GM19372 (cell line): ENCODE data around the gene WDR33.
"Not testable (repeated sequence)": the region's sequence is repeated elsewhere in the genome, so short reads cannot be mapped to it uniquely, and the experiment has no call there.

Source experiments
- ATAC-seq: cut with Tn5 transposase; IDR thresholded peaks from one replicate; pipeline ENCODE4 v1.9.1; 2021; ENCODE audit warnings: mild to moderate bottlenecking, low read depth, moderate library complexity; ENCODE audit not compliant: unreplicated experiment

WDR33 gene

GRCh38 chr2:127811397-127812321 lies 688 bp upstream of the WDR33 start:
- ATAC-seq: no peak

GRCh38 chr2:127810156-127810618 lies 784 bp downstream of the WDR33 start:
- no peak for ATAC-seq

- ATAC-seq: no peak
These were observed 3.2 kb downstream of the WDR33 start for GRCh38 chr2:127807678-127808353.

GRCh38 chr2:127806860-127807259 lies 4.1 kb downstream of the WDR33 start:
- ATAC-seq: not testable (repeated sequence)

GRCh38 chr2:127805491-127805890 lies 5.5 kb downstream of the WDR33 start:
- no peak for ATAC-seq

GRCh38 chr2:127799926-127800325 lies 11.0 kb downstream of the WDR33 start:
- no peak for ATAC-seq

- ATAC-seq: no peak
These were observed 14.6 kb downstream of the WDR33 start for GRCh38 chr2:127796389-127796788.

GRCh38 chr2:127794901-127795300 lies 16.1 kb downstream of the WDR33 start:
- ATAC-seq: not testable (repeated sequence)

GRCh38 chr2:127792805-127793204 lies 18.2 kb downstream of the WDR33 start:
- no peak for ATAC-seq

- ATAC-seq: no peak
These were observed 20.1 kb downstream of the WDR33 start for GRCh38 chr2:127790694-127791529.

- ATAC-seq: no peak
These were observed 24.7 kb downstream of the WDR33 start for GRCh38 chr2:127786048-127786809.

GRCh38 chr2:127784965-127785518 lies 25.9 kb downstream of the WDR33 start:
- ATAC-seq: no peak

GRCh38 chr2:127783101-127783500 lies 27.9 kb downstream of the WDR33 start:
- no peak for ATAC-seq

- no peak for ATAC-seq
These were observed 32.1 kb downstream of the WDR33 start for GRCh38 chr2:127778850-127779249.

GRCh38 chr2:127778447-127778846 lies 32.5 kb downstream of the WDR33 start:
- ATAC-seq: no peak

GRCh38 chr2:127776122-127776780 lies 34.7 kb downstream of the WDR33 start:
- ATAC-seq: no peak

GRCh38 chr2:127771756-127772155 lies 39.2 kb downstream of the WDR33 start:
- ATAC-seq: no peak

GRCh38 chr2:127770973-127771735 lies 39.8 kb downstream of the WDR33 start:
- ATAC-seq: no peak
